ENCODE results near the gene POLA2.
"Not testable (repeated sequence)": the region's sequence is repeated elsewhere in the genome, so short reads cannot be mapped to it uniquely, and the experiment has no call there.

POLA2 gene

GRCh38 chr11:65261591-65262380, at the start of gene POLA2:
POLA2 (plus strand) TSS chr11:65261962; CDS start chr11:65262293, 331 bp downstream.
- peak; percentile 99 for DNase-seq (ENCODE audit: low spot score)

GRCh38 chr11:65212226-65212801, 49.4 kb upstream of the POLA2 start:
- DNase-seq (ENCODE audit: low spot score), result no peak

- no peak for DNase-seq (ENCODE audit: low spot score)
Measured at GRCh38 chr11:65213322-65214211, 48.2 kb upstream of the POLA2 start.

GRCh38 chr11:65214212-65214845, 47.4 kb upstream of the POLA2 start:
- no peak for DNase-seq (ENCODE audit: low spot score)

- no peak for DNase-seq (ENCODE audit: low spot score)
Measured at GRCh38 chr11:65215441-65216076, 46.2 kb upstream of the POLA2 start.

- DNase-seq (ENCODE audit: low spot score), result no peak
Measured at GRCh38 chr11:65216830-65217229, 44.9 kb upstream of the POLA2 start.

GRCh38 chr11:65217441-65218423, 44.0 kb upstream of the POLA2 start:
- no peak for DNase-seq (ENCODE audit: low spot score)

GRCh38 chr11:65218446-65218845, 43.3 kb upstream of the POLA2 start:
- DNase-seq (ENCODE audit: low spot score), result no peak

GRCh38 chr11:65219930-65220213, 41.9 kb upstream of the POLA2 start:
- no peak for DNase-seq (ENCODE audit: low spot score)

- no peak for DNase-seq (ENCODE audit: low spot score)
Measured at GRCh38 chr11:65221026-65221425, 40.7 kb upstream of the POLA2 start.

GRCh38 chr11:65223011-65223410, 38.8 kb upstream of the POLA2 start:
- no peak for DNase-seq (ENCODE audit: low spot score)

- DNase-seq (ENCODE audit: low spot score), result no peak
Measured at GRCh38 chr11:65224930-65225278, 36.9 kb upstream of the POLA2 start.

- DNase-seq (ENCODE audit: low spot score), result peak; percentile 63
Measured at GRCh38 chr11:65225279-65226102, 36.3 kb upstream of the POLA2 start.

- DNase-seq (ENCODE audit: low spot score), result no peak
Measured at GRCh38 chr11:65226103-65226442, 35.7 kb upstream of the POLA2 start.

- DNase-seq (ENCODE audit: low spot score), result no peak
Measured at GRCh38 chr11:65227879-65228278, 33.9 kb upstream of the POLA2 start.

GRCh38 chr11:65236194-65237059, 25.3 kb upstream of the POLA2 start:
- DNase-seq (ENCODE audit: low spot score), result no peak

- DNase-seq (ENCODE audit: low spot score), result not testable (repeated sequence)
Measured at GRCh38 chr11:65238302-65238701, 23.5 kb upstream of the POLA2 start.

GRCh38 chr11:65241134-65241533, 20.6 kb upstream of the POLA2 start:
- DNase-seq (ENCODE audit: low spot score), result no peak

- no peak for DNase-seq (ENCODE audit: low spot score)
Measured at GRCh38 chr11:65241692-65242091, 20.1 kb upstream of the POLA2 start.

Measured in germinal center (tissue), 1 donor.